Measurements from ENCODE around the gene TMEM86A.

The TMEM86A gene

DNA sequence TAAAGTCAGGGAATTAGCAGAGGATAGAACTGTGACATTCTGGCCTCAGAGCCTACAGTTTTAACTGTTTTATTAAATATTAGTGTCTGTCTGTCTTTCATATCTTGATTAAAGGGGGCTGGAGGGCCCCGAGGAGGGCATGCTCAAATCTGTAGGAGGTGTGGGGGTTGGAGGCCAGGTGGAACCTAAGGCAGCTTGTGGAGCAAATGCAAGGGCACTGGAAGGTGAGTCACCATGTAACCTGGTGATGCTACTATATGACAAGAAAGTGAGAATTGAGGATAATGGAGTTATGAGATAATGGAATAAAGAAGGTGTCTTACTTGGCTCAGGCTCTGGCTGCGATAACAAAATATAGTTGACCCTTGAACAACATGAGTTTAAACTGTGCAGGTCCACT, 27.3 kb upstream of the TMEM86A start:
- no peak for TF ChIP-seq CTCF (IDR thresholded peaks at IDR 0.05)

GRCh38 chr11:18676803-18677202, 21.8 kb upstream of the TMEM86A start:
- no peak for TF ChIP-seq CTCF (IDR thresholded peaks at IDR 0.05)

DNA sequence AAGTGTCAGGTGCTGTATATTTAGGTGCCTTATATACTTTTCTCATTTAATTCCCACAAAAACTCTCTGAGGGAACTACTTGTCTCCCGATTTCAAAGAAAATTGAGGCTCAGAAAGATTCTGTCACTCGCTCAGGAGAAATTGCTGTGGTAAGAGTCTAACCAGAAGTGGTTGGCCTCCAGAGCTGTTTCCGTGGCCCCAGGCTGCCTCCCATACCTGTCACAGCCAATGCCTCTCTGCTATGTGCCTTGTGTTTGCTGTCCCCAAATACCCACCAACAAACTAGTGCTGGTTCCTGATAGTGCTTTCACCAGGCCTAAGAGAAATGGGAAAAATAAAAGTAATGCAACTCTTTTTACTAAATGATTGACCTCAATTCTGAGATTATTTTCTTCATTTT, 21.0 kb upstream of the TMEM86A start:
- TF ChIP-seq CTCF (IDR thresholded peaks at IDR 0.05): no peak

DNA sequence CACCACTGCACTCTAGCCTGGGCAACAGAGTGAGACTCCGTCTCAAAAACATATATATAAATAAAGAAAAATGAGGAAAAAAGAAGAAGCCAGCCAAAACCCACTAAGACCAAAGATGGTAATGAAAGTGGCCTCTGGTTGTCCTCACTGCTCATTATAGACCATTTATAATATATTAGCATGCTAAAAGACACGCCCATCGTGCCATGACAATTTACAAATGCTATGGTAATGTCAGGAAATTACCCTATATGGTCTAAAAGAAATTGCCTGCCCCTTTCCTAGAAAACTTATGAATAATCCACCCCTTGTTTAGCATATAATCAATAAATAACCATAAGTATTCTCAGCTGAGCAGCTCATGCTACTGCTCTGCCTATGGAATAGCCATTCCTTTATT, 16.1 kb upstream of the TMEM86A start:
- no peak for TF ChIP-seq CTCF (IDR thresholded peaks at IDR 0.05)

- TF ChIP-seq CTCF (IDR thresholded peaks at IDR 0.05): no peak
These were observed 14.3 kb upstream of the TMEM86A start for GRCh38 chr11:18684267-18684666.

DNA sequence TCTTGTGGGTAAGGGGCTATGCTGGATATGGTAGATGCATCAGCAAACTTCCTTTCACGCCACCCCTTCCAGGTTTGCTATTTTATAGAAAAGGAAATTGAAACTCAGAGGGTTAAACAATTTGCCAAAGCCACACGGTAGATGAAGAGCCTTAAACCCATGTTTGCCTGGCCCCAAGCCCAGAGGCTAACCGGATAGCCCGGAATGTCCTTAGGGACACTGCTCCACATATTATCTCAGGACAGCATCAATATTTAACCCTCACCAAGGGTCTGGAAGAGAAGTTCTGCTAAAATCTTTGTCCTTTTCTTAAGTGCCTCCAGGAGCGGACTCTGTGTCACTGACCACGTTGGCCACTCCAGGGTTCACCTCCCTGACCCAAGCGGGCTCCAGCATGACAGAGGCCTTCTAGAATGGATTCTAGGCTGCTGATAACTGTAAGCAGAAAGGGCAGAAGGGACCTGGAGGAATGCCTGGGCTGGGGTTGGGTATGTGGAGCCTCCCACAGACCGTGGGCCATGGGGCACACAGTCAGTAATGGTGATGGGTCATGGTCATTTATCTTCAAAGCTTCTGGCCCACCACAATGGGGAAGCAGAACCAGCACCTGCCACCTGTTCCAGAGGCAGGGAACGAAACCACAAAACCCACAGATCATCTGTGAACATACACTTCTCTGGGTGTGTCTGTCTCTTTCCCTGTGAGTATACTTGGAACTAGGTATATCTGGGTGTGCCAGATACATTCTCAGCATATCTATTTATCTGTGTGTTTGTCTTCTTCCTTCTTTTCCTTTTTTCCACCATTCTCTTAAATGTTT, 5.4 kb upstream of the TMEM86A start:
- no peak for TF ChIP-seq CTCF (IDR thresholded peaks at IDR 0.05)

GRCh38 chr11:18696638-18697225, 1.8 kb upstream of the TMEM86A start:
- no peak for TF ChIP-seq CTCF (IDR thresholded peaks at IDR 0.05)

Data from LNCAP (cell line).